Central memory CD8-positive, alpha-beta T cell (primary cell): ENCODE results near the gene MFNG.
"Not testable (repeated sequence)": the region's sequence is repeated elsewhere in the genome, so short reads cannot be mapped to it uniquely, and the experiment has no call there.

ENCODE experiments used
- ATAC-seq: fragments of 150-1000 bp; cut with Tn5 transposase; replicated peaks from 2 replicates; pipeline ENCODE4 v1.10.0; 2022; ENCODE audit warnings: mild to moderate bottlenecking, moderate FRiP score, moderate number of reproducible peaks; ENCODE audit not compliant: poor library complexity, severe bottlenecking; ENCODE audit errors: extremely low read depth
- DNase-seq, 2 donors: peaks; one replicate each; pipeline ENCODE4 v3.0.0; 2021; ENCODE audit warnings: low spot score in 2 of 2
- H3K27ac Mint-ChIP-seq: one replicate; pipeline ENCODE4 v1.8.0; 2022; ENCODE audit warnings: low read depth, mild to moderate bottlenecking, moderate library complexity, mixed read lengths
- H3K27me3 Mint-ChIP-seq: one replicate; pipeline ENCODE4 v1.8.0; 2022; ENCODE audit warnings: mixed read lengths
- H3K36me3 Mint-ChIP-seq: one replicate; pipeline ENCODE4 v1.8.0; 2022; ENCODE audit warnings: mild to moderate bottlenecking, moderate library complexity, mixed read lengths; ENCODE audit not compliant: insufficient read depth
- H3K4me1 Mint-ChIP-seq: one replicate; pipeline ENCODE4 v1.8.0; 2022; ENCODE audit warnings: mixed read lengths
- H3K4me3 Mint-ChIP-seq: one replicate; pipeline ENCODE4 v1.8.0; 2022; ENCODE audit warnings: mild to moderate bottlenecking, moderate library complexity, mixed read lengths
- H3K9me3 Mint-ChIP-seq: one replicate; pipeline ENCODE4 v1.8.0; 2022; ENCODE audit warnings: mixed read lengths

MFNG gene, protein sequence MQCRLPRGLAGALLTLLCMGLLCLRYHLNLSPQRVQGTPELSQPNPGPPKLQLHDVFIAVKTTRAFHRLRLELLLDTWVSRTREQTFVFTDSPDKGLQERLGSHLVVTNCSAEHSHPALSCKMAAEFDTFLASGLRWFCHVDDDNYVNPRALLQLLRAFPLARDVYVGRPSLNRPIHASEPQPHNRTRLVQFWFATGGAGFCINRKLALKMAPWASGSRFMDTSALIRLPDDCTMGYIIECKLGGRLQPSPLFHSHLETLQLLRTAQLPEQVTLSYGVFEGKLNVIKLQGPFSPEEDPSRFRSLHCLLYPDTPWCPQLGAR

DNA sequence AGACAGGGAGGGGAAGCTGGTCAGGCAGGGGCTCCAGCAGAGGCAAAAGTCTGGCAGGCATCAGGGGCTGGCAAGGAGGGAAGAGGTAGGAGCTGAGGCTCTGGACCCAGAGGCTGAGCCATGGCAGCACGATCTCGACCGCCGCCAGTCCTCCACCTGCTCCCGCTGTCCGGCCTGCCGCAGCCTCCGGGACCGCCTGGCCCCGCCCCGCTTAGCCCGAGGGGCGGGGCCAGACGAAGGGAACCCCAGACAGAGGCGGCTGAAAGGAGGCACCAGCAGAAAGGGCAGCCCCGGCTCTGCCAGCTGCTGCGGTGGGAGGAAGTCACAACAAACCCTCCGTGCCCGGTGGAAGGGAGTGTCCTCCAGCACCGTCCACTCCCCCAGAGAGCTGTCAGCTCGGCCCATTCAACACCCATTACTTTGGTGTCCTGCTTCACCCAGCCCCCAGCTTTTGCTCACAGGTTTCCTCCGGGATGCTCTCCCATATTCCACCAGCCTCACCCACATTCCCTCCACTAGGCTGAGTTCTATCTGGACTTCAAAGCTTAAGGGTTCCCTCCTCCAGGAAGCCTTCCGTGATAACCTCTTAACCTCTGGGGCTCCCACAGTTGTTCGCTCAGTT is at the start of gene MFNG:
MFNG (minus strand) TSS at position 161 of the 622 bp plus-strand sequence. CDS start 207 bp downstream, outside the sequence.
- Mint-ChIP-seq H3K4me3 (peak within 1 kb of the TSS; percentile 86), H3K9me3 (no peaks in the 10 kb centered on the region), H3K36me3 (peaks cover 29% of the 10 kb centered on the region), H3K27ac (peak within 1 kb of the TSS; percentile 97), H3K27me3 (no peaks in the 10 kb centered on the region), H3K4me1 (peaks cover 82% of the 10 kb centered on the region)
- ATAC-seq (peak; percentile 52), DNase-seq (peak; percentile 59 to 61)

DNA sequence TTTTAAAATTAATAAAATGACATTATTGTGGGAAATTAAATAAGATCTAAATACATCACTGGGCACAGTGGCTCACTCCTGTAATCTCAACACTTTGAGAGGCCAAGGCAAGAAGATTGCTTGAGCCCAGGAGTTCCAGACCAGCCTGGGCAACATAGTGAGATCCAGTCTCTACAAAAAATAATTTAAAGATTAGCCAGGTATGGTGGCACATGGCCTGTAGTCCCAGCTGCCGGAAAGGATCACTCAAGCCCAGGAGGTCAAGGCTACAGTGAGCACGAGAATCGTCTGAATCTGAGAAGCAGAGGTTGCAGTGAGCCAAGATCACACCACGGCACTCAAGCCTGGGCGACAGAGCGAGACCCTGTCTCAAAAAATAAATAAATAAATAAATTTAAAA is 49.0 kb upstream of the MFNG start:
- DNase-seq = no peak
- Mint-ChIP-seq H3K4me3 (no peak overlapping the region), H3K9me3 (no peaks in the 10 kb centered on the region), H3K27me3 (peaks cover 26% of the 10 kb centered on the region), H3K4me1 (peaks cover 11% of the 10 kb centered on the region), H3K36me3 (peaks cover 1% of the 10 kb centered on the region), H3K27ac (no peak overlapping the region)
- ATAC-seq = no peak

DNA sequence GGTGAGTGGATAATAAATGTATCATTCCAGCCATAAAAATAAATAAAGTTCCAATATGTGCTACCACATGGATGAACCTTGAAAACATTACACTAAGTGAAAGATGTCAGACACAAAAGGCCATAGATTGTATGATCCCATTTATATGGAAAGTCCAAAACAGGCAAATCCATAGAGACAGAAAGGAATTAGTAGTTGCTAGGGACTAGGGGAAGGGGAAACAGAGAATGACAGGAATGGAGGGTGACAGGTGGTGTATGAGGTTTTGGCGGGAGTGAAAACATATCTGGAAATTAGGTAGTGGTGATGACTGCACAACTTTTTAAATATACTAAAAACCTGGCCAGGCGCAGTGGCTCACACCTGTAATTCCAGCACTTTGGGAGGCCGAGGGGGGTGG is 48.3 kb upstream of the MFNG start:
- ATAC-seq (no peak), DNase-seq (no peak)
- Mint-ChIP-seq H3K9me3 (no peaks in the 10 kb centered on the region), H3K27ac (no peak overlapping the region), H3K36me3 (peaks cover 1% of the 10 kb centered on the region), H3K4me1 (peaks cover 10% of the 10 kb centered on the region), H3K4me3 (no peak overlapping the region), H3K27me3 (peaks cover 22% of the 10 kb centered on the region)

DNA sequence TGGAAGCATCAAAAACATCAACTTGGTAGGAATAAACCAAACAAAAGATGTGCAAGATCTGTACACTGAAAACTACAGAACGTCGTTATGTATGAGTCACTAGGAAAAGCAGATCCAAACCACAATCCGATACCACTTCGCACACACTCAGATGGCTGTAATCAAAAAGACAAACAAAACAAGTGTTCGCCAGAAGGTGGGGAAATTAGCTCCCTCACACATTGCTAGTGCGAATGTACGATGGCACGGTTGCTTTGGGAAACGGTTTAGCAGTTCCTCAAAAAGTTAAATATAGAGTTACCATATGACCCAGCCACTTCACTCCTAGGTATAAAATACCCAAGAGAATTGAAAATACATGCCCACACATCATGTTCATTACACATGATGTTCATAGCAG is 47.8 kb upstream of the MFNG start:
- no peak overlapping the region for H3K4me3 Mint-ChIP-seq
- DNase-seq = no peak
- H3K4me1 Mint-ChIP-seq = peaks cover 7% of the 10 kb centered on the region
- H3K36me3 Mint-ChIP-seq = peaks cover 1% of the 10 kb centered on the region
- H3K27ac Mint-ChIP-seq = no peak overlapping the region
- H3K27me3 Mint-ChIP-seq = peaks cover 18% of the 10 kb centered on the region
- no peaks in the 10 kb centered on the region for H3K9me3 Mint-ChIP-seq
- no peak for ATAC-seq

DNA sequence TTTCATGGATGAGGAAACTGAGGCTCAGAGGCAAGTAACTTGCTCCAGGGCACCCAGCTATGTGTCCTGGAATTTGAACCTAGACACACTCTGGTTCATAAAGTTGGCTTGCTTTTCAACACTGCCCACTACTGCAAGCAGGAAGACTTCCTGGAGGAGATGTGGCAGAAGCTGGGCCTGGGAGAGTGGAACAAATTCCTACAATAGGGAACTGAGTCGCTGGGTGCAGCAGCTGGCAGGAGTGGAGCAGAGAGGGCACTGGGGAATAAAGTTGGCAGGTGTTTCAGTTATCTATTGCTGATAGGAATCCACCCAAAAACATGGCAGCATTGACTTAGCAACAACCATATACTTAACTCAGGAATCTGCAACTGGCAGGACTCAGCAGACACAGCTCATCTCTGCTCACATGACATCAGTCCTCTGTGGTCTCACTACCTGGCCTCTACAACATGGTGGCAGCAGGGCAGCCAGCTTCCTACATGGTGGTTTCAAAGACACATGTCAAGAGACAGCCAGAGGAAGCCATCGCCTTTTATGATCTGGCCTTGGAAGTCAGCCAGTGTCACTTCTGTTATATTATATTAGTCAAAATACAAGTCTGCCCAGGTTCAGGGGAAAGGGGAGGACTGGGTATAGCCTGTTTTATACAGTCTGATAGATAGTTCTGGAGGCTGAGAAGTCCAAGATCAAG is 43.6 kb upstream of the MFNG start:
- Mint-ChIP-seq H3K4me3 (no peak overlapping the region), H3K27ac (no peak overlapping the region), H3K4me1 (no peaks in the 10 kb centered on the region), H3K27me3 (peaks cover 21% of the 10 kb centered on the region), H3K9me3 (no peaks in the 10 kb centered on the region), H3K36me3 (peaks cover 1% of the 10 kb centered on the region)
- no peak for ATAC-seq
- DNase-seq = no peak

DNA sequence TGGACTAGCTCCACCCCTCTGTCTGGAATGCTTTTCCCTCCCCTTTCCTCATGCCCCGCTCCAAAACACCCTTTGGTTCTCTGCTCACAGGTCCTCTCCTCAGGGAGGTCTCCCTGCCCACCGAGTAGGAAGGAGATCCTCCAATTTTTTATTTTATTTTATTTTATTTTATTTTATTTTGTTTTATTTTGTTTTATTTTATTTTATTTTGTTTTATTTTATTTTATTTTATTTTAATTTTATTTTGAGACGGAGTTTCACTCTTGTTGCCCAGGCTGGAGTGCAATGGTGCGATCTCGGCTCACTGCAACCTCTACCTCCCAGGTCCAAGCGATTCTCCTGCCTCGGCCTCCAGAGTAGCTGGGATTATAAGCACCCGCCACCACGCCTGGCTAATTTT is 41.8 kb upstream of the MFNG start:
- H3K27me3 Mint-ChIP-seq = peaks cover 36% of the 10 kb centered on the region
- not testable (repeated sequence) for H3K4me1 Mint-ChIP-seq, H3K4me3 Mint-ChIP-seq, H3K36me3 Mint-ChIP-seq, H3K27ac Mint-ChIP-seq, ATAC-seq, H3K9me3 Mint-ChIP-seq, DNase-seq

DNA sequence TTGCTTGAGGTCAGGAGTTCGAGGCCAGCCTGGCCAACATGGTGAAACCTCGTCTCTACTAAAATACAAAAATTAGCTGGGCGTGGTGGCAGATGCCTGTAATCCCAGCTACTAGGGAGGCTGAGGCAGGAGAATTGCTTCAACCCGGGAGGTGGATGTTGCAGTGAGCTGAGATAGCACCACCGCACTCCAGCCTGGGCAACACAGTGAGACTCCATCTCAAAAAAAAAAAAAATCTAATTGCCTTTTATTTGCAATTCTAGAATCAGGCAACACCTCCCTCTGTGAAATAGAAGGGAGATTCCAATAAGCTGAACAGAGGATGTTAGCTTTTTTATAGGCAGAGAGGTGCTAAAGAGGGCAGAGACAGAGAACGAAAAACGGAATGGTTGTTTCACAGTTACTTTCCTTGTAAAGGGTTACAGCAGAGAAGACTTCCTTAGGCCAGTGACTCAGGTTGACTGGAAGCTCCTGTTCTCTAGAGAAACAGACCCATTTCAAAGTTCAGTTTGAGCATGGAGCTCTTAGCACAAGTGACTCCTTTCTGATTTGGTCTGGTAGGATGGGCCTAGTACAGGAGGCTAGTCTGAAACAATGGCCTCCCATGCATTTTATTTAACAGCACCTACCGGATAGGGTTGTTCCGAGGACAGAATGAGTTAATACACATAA is 41.0 kb upstream of the MFNG start:
- not testable (repeated sequence) for ATAC-seq, H3K4me1 Mint-ChIP-seq, DNase-seq, H3K27ac Mint-ChIP-seq, H3K4me3 Mint-ChIP-seq, H3K9me3 Mint-ChIP-seq, H3K36me3 Mint-ChIP-seq
- H3K27me3 Mint-ChIP-seq = peaks cover 43% of the 10 kb centered on the region

DNA sequence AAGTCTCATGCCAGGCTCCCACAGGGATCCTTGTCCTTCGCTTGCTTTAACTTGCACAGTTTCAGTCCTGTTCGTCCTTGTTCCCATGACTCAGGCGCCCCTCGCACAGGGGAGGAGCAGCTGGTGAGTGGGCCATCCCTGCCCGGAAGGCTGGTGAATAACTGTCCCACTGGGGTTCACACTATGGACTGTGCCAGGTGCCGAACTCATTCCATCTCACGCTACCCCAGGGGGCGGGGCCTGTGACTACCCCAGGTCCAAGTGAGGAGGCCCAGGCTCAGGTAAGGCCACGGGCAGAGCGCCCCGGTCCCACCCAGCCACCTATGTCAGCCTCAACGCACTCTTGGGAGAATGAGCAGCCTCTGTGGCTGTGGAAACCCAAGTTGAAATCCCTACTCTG is 40.2 kb upstream of the MFNG start:
- Mint-ChIP-seq H3K27me3 (peaks cover 47% of the 10 kb centered on the region), H3K27ac (no peak overlapping the region), H3K4me1 (no peaks in the 10 kb centered on the region), H3K9me3 (no peaks in the 10 kb centered on the region), H3K4me3 (no peak overlapping the region), H3K36me3 (no peaks in the 10 kb centered on the region)
- no peak for DNase-seq
- ATAC-seq = no peak

DNA sequence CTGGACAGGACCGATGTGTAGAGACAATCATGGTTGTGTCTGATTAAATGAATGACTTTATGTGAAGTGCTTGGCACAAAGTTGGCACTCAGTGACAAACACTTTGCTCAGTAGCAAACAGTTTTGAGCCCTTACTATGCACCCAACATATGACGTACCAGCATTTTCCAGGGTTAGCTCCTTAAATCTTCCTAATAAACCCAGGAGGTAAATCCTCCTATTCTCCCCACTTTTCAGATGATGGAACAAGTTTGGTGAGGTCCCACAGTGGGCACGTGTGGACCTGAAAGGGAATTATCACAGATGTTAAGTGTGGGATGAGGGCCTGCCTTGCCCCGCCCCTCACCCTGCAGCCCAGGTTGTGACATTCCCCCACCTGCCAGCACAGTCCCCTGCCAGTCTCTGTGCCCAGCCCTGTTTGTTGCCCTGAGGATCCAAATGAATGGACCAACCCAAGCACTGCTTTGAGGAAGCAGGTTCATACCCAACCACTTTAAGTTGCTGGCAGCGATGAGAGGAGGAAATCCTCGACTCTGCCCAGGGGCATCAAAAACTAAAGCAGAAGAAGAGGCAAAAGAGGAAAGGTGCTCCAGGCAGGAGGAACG is 39.7 kb upstream of the MFNG start:
- H3K4me3 Mint-ChIP-seq = no peak overlapping the region
- H3K27ac Mint-ChIP-seq = no peak overlapping the region

DNA sequence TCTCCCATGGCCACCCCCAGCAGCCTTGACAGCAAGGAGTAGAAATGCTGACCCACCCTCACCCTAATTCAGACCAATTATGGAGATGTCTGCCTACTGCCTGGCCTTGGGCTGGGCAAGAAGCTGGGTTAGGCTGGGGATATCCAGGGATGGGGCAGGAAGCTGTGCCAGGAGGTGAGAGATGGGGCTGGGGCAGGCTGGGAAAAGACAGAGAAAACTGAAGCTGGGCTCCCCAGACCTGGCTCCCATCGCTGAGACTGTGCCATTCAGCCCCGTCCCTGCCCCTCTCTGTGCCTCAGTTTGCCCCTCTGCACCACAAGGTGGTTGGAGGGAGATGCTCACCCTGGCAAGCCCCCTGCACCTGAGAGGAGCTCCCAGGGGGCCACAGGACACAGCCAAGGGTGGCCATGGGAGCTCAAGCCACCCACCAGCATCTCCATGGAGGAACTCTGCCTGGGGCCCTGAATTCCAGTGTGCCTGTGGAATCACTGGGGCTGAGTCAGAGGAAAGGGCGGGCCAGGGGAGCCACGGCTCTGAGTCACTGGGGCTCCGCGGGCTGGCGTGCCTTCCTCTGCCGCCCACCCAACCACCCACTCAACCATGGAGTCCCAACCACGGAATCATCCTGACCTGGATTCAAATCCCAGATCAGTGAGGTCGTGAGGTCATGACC is 39.0 kb upstream of the MFNG start:
- Mint-ChIP-seq H3K27ac (no peak overlapping the region), H3K36me3 (no peaks in the 10 kb centered on the region), H3K27me3 (peaks cover 48% of the 10 kb centered on the region), H3K9me3 (no peaks in the 10 kb centered on the region), H3K4me3 (no peak overlapping the region), H3K4me1 (no peaks in the 10 kb centered on the region)
- no peak for ATAC-seq
- no peak for DNase-seq

More for the DNA sequence above, 39.7 kb upstream of the MFNG start:
- Mint-ChIP-seq H3K4me1 (no peaks in the 10 kb centered on the region), H3K36me3 (no peaks in the 10 kb centered on the region), H3K27me3 (peaks cover 47% of the 10 kb centered on the region), H3K9me3 (no peaks in the 10 kb centered on the region)
- DNase-seq = no peak
- no peak for ATAC-seq

DNA sequence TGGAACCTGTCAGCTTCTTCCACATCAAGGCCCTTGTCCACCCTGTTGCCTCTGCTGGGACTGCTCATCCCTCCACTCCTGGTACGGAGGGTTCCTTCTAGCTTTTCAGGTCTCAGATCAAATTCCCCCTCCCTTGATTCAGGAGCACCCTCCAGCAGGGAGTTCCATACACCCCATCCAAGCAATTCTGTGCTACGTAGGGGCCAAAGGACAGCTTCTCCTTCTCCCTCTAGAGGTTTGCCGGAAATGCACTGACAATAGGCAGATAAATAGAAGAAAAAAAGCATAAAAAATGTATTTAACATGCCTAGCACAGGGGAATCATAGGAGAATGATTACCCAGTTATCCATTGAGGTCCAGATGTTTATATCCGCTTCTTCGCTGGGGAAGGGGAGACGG is 36.3 kb upstream of the MFNG start:
- H3K4me1 Mint-ChIP-seq = peaks cover 6% of the 10 kb centered on the region
- peaks cover 47% of the 10 kb centered on the region for H3K27me3 Mint-ChIP-seq
- H3K4me3 Mint-ChIP-seq = no peak overlapping the region
- H3K27ac Mint-ChIP-seq = no peak overlapping the region
- DNase-seq (no peak), ATAC-seq (no peak)
- H3K36me3 Mint-ChIP-seq = no peaks in the 10 kb centered on the region
- H3K9me3 Mint-ChIP-seq = no peaks in the 10 kb centered on the region

DNA sequence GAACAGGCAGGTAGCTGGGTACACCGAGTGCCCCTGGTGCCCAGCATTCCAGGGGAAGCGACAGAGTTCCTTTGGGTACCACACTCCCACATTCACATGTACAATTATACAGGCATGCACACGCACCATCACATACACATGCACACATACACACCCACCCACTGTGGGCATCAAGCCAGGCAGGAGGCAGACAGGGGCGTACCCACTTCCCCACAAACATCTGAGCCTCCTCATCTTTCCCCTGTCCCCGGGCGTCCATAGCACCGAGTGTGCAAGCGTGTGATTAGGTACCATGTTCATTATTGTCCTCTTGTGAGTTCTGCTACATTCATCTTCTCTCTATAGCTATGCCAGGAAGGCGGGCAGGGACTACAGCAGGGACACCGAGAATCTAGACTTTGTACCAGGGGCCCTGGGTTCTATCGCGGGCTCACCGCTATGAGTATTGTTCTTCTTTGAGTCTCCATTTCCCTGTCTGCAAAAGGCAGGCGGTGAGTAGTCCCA is 35.1 kb upstream of the MFNG start:
- Mint-ChIP-seq H3K9me3 (no peaks in the 10 kb centered on the region), H3K27me3 (peaks cover 47% of the 10 kb centered on the region), H3K4me1 (peaks cover 6% of the 10 kb centered on the region), H3K36me3 (no peaks in the 10 kb centered on the region), H3K27ac (no peak overlapping the region), H3K4me3 (no peak overlapping the region)
- DNase-seq (no peak), ATAC-seq (no peak)
